ENCODE results near the gene GNAQ.

The GNAQ gene

GRCh38 chr9:77673941-77674791 lies 357.4 kb downstream of the GNAQ start:
- DNase-seq: peak in 1 of 2 experiments; percentile 7

GRCh38 chr9:77672183-77672582 lies 359.4 kb downstream of the GNAQ start:
- no peak for DNase-seq

DNA sequence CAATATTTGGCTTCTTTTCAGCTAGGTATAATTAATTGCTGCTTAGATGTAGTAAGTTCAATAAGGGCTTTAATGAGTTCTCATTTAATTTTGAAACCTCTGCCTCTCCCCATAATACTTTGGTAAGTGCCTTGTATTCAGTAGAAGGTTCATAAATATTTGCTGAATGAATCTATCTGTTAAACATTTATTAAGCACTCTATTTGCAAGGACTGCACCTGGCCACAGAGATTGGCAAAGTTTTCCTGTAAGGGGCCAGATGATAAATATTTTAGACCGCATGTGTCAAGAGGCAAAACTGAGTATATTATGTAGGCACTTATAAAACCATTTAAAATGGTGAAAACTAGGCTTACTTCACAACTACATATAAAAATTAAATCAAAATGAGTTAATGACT lies 364.5 kb downstream of the GNAQ start:
- no peak for DNase-seq

Data from SW 1271 (cell line).